Upper lobe of left lung (tissue), 6 donors: Measurements from ENCODE around the gene LCP1. TPM values are rescaled to one million over a fixed set of nuclear protein-coding genes. Genes with fewer than 3 reads are reported as not detected.

Source experiments
- ATAC-seq, 2 donors: fragments of 200-7000 bp; cut with Tn5 transposase; one replicate each; pipeline ENCODE4 v1.9.1; 2022; ENCODE audit warnings: mild to moderate bottlenecking in 2 of 2, moderate library complexity in 2 of 2; ENCODE audit not compliant: low FRiP score in 2 of 2
- DNase-seq, 2 donors: peaks; one replicate each; pipeline ENCODE4 v3.0.0-alpha.2; 2019 to 2020
- H3K27ac ChIP-seq, 4 donors: fragments of 200-600 bp; sonication (generic); one replicate each; pipeline ENCODE4 v1.5.1; 2016 to 2019
- H3K27me3 ChIP-seq, 4 donors: fragments of 200-600 bp; sonication (generic); one replicate each; pipeline ENCODE4 v1.5.1; 2017 to 2019
- H3K36me3 ChIP-seq, 4 donors: fragments of 200-600 bp; sonication (generic); one replicate each; pipeline ENCODE4 v1.5.1; 2016 to 2019
- H3K4me1 ChIP-seq, 4 donors: fragments of 200-600 bp; sonication (generic); one replicate each; pipeline ENCODE4 v1.5.1; 2018 to 2019
- H3K4me3 ChIP-seq, 4 donors: fragments of 200-600 bp; sonication (generic); one replicate each; pipeline ENCODE4 v1.5.1; 2017 to 2019; ENCODE audit warnings: mild to moderate bottlenecking in 2 of 4, moderate library complexity in 1 of 4
- H3K9me3 ChIP-seq, 4 donors: fragments of 200-600 bp; sonication (generic); one replicate each; pipeline ENCODE4 v1.5.1; 2018 to 2019
- CTCF ChIP-seq, 6 experiments: fragments of 450-650 bp in 4 of 6; fragments of 200-600 bp in 2 of 6; sonication (generic) in 2 of 6; IDR thresholded peaks; one replicate each; pipeline ENCODE4 v1.5.1; 2016 to 2019; ENCODE audit warnings: antibody characterized with exemption in 6 of 6
- EP300 ChIP-seq, 4 donors: sonication (generic); formaldehyde crosslinking; IDR thresholded peaks; one replicate each; pipeline ENCODE4 v1.5.1; 2017; ENCODE audit warnings: antibody characterized with exemption in 4 of 4, control low read depth in 2 of 4
- POLR2A ChIP-seq, 4 donors: fragments of 450-650 bp; IDR thresholded peaks; one replicate each; pipeline ENCODE4 v1.5.1; 2016 to 2017; ENCODE audit warnings: antibody characterized with exemption in 4 of 4, mild to moderate bottlenecking in 2 of 4
- POLR2AphosphoS5 ChIP-seq, 2 donors: sonication (generic); formaldehyde crosslinking; IDR thresholded peaks; one replicate each; pipeline ENCODE4 v1.5.1; 2017; ENCODE audit warnings: antibody characterized with exemption in 2 of 2
- WGBS, 2 donors: methylation state at CpG; one replicate each; pipeline ENCODE4 v1.1.5; 2017 to 2018; 5-methylcytosine and 5-hydroxymethylcytosine counted together
- total RNA-seq, 6 donors: library from RNA; depleted of rRNA in 4 of 6; stranded (reverse); fragments of >200 nt in 4 of 6; gene quantifications; one replicate each; pipeline versions ENCODE4 v1.1.0 to v1.2.1, GENCODE V29; 2016 to 2021
- donor health status: DM: no; HTN: no; CAD: no; lungs with moderate emphysema.
- donor health status: DM: no; HTN: yes; CAD: no; lungs with severe emphysema.

Gene LCP1
- total RNA-seq, 6 donors from 2014 or later = 72.3 to 331 (median 129) TPM

- Histone ChIP-seq H3K36me3 (no peaks in the 10 kb centered on the region), H3K4me3 (no peak overlapping the region), H3K27me3 (no peaks in the 10 kb centered on the region), H3K9me3 (no peaks in the 10 kb centered on the region), H3K27ac (no peak overlapping the region), H3K4me1 (no peaks in the 10 kb centered on the region)
- ATAC-seq = no peak
- DNase-seq = no peak
- no peak for TF ChIP-seq EP300 (IDR thresholded peaks at IDR 0.05)
- no peak for TF ChIP-seq POLR2A (IDR thresholded peaks at IDR 0.05)
- no peak for TF ChIP-seq POLR2AphosphoS5 (IDR thresholded peaks at IDR 0.05)
- no peak for TF ChIP-seq CTCF (IDR thresholded peaks at IDR 0.05)
Measured at GRCh38 chr13:46111151-46111550, 70.8 kb downstream of the LCP1 start.

- Histone ChIP-seq H3K27me3 (no peaks in the 10 kb centered on the region), H3K4me1 (no peaks in the 10 kb centered on the region), H3K4me3 (no peak overlapping the region), H3K9me3 (no peaks in the 10 kb centered on the region), H3K27ac (no peak overlapping the region), H3K36me3 (no peaks in the 10 kb centered on the region)
- no peak for TF ChIP-seq POLR2AphosphoS5 (IDR thresholded peaks at IDR 0.05)
- no peak for TF ChIP-seq CTCF (IDR thresholded peaks at IDR 0.05)
- TF ChIP-seq POLR2A (IDR thresholded peaks at IDR 0.05) = no peak
- ATAC-seq (no peak), DNase-seq (no peak)
- 72 to 73% methylated on average over 4 of the region's 4 CpGs for whole genome bisulfite sequencing, 2 donors
Measured at GRCh38 chr13:46109451-46109850, 72.5 kb downstream of the LCP1 start.

GRCh38 chr13:46106839-46107371 lies 75.1 kb downstream of the LCP1 start:
- Histone ChIP-seq H3K27ac (no peak overlapping the region), H3K4me1 (peaks cover 0 to 3% (median 2%) of the 10 kb centered on the region in 4 donors), H3K4me3 (no peak overlapping the region), H3K27me3 (no peaks in the 10 kb centered on the region), H3K36me3 (no peaks in the 10 kb centered on the region), H3K9me3 (no peaks in the 10 kb centered on the region)
- ATAC-seq (no peak), DNase-seq (no peak)
- no peak for TF ChIP-seq EP300 (IDR thresholded peaks at IDR 0.05)
- TF ChIP-seq CTCF (IDR thresholded peaks at IDR 0.05) = no peak
- TF ChIP-seq POLR2AphosphoS5 (IDR thresholded peaks at IDR 0.05) = no peak
- no peak for TF ChIP-seq POLR2A (IDR thresholded peaks at IDR 0.05)
- 25 to 32% methylated on average over 4 of the region's 4 CpGs for WGBS, 2 donors

- H3K36me3 ChIP-seq = no peaks in the 10 kb centered on the region
- H3K27ac ChIP-seq = no peak within 1 kb of the TSS
- peak in 1 of 4 donors; percentile 30 for TF ChIP-seq EP300 (IDR thresholded peaks at IDR 0.05)
- TF ChIP-seq POLR2A (IDR thresholded peaks at IDR 0.05) = no peak
- H3K4me3 ChIP-seq = peak within 1 kb of the TSS in 2 of 4 donors; percentile 12 to 36
- 67 to 82% methylated on average over 4 of the region's 4 CpGs for WGBS, 2 donors
- H3K27me3 ChIP-seq = no peaks in the 10 kb centered on the region
- H3K9me3 ChIP-seq = no peaks in the 10 kb centered on the region
- H3K4me1 ChIP-seq = peaks cover 0 to 7% (median 5%) of the 10 kb centered on the region in 4 donors
- DNase-seq (no peak), ATAC-seq (no peak)
Measured at GRCh38 chr13:46104868-46105267, 77.1 kb downstream of the LCP1 start, which contains the start of gene CPB2. CPB2 (minus strand) TSS chr13:46105033; CDS start chr13:46105009, 24 bp downstream.

GRCh38 chr13:46103037-46103436 lies 78.9 kb downstream of the LCP1 start:
- Histone ChIP-seq H3K36me3 (no peaks in the 10 kb centered on the region), H3K4me3 (peak overlapping the region in 1 of 4 donors; percentile 36), H3K27me3 (no peaks in the 10 kb centered on the region), H3K4me1 (peaks cover 0 to 7% (median 5%) of the 10 kb centered on the region in 4 donors), H3K9me3 (no peaks in the 10 kb centered on the region), H3K27ac (no peak overlapping the region)
- WGBS, 2 donors = 93 to 96% methylated on average over 7 of the region's 7 CpGs
- ATAC-seq = no peak
- no peak for TF ChIP-seq POLR2A (IDR thresholded peaks at IDR 0.05)
- TF ChIP-seq POLR2AphosphoS5 (IDR thresholded peaks at IDR 0.05) = no peak
- no peak for TF ChIP-seq EP300 (IDR thresholded peaks at IDR 0.05)
- no peak for TF ChIP-seq CTCF (IDR thresholded peaks at IDR 0.05)
- no peak for DNase-seq
